ENCODE data around the gene RMI2. TPM values are rescaled to one million over a fixed set of nuclear protein-coding genes. Genes with fewer than 3 reads are reported as not detected.

RMI2 gene
- polyA plus RNA-seq, 2 donors = 9.1 to 11.3 TPM

DNA sequence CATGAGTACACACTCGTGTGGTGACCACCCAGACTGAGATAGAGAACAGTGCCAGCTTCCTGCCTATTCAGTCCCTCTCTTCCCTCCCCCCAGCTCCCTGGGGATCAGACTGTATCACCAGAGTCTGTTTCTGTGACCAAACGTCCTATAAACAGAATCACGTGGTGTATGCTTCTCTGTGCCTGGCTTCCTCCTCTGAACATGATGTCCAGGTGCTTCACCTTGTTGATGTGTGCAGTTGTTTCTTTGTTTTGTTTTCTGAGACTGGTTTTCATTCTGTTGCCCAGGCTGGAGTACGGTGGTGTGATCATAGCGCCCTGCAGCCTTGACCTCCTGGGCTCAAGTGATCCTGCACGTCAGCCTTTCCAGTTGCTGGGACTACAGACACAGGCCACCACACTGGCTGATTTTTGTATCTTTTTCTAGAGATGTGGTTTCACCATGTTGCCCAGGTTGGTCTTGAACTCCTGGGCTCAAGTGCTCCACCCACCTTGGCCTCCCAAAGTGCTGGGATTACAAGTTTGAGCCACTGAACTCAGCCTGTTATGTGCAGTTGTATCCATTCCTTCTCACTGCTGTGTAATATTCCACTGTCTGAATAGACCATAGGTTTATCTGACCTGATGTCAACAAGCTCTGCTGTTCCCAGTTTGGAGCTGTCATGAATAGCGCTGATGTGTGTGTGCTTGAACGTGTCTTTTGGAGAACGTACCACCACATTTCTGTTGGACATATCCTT lies 35.2 kb upstream of the RMI2 start:
- Histone ChIP-seq H3K27me3 (ENCODE audit: control insufficient read depth in 1 of 2, insufficient read depth in 2 of 2, low read length in 2 of 2) (no peaks in the 10 kb centered on the region), H3K4me3 (ENCODE audit: low read depth in 1 of 2, low read length in 2 of 2) (no peak overlapping the region), H3K36me3 (ENCODE audit: control insufficient read depth in 2 of 2, insufficient read depth in 2 of 2, low read length in 1 of 2) (no peaks in the 10 kb centered on the region), H3K27ac (ENCODE audit: low read depth in 2 of 2, low read length in 1 of 2) (no peak overlapping the region), H3K9me3 (ENCODE audit: control insufficient read depth in 2 of 2, insufficient read depth in 1 of 2, low read depth in 1 of 2, low read length in 1 of 2) (no peaks in the 10 kb centered on the region), H3K4me1 (ENCODE audit: control insufficient read depth in 2 of 2, insufficient read depth in 2 of 2, low read length in 1 of 2) (peaks cover 0 to 5% of the 10 kb centered on the region in 2 donors)
- 70 to 73% methylated on average over 9 of the region's 9 CpGs for WGBS, 2 donors

DNA sequence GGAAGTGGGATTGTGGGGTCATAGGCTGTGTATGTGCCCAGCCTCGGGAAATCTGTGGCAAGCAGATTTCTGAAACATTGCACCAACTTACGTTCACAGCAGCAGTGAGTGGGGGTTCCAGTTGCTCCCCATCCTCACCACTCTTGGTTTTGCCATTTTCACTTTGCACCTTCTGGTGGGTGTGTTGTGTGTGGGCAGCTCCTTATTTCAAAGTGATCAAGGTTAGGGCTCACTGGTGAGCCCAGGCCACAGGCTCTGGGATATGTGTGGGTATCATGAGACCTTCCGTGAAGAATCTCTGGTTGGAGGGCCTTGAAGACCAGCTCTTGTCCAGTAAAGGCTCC lies 34.7 kb upstream of the RMI2 start:
- Histone ChIP-seq H3K4me1 (ENCODE audit: control insufficient read depth in 2 of 2, insufficient read depth in 2 of 2, low read length in 1 of 2) (peaks cover 0 to 5% of the 10 kb centered on the region in 2 donors), H3K27me3 (ENCODE audit: control insufficient read depth in 1 of 2, insufficient read depth in 2 of 2, low read length in 2 of 2) (no peaks in the 10 kb centered on the region), H3K9me3 (ENCODE audit: control insufficient read depth in 2 of 2, insufficient read depth in 1 of 2, low read depth in 1 of 2, low read length in 1 of 2) (no peaks in the 10 kb centered on the region), H3K4me3 (ENCODE audit: low read depth in 1 of 2, low read length in 2 of 2) (no peak overlapping the region), H3K27ac (ENCODE audit: low read depth in 2 of 2, low read length in 1 of 2) (no peak overlapping the region), H3K36me3 (ENCODE audit: control insufficient read depth in 2 of 2, insufficient read depth in 2 of 2, low read length in 1 of 2) (no peaks in the 10 kb centered on the region)
- WGBS, 2 donors = 83 to 94% methylated on average over 3 of the region's 3 CpGs

DNA sequence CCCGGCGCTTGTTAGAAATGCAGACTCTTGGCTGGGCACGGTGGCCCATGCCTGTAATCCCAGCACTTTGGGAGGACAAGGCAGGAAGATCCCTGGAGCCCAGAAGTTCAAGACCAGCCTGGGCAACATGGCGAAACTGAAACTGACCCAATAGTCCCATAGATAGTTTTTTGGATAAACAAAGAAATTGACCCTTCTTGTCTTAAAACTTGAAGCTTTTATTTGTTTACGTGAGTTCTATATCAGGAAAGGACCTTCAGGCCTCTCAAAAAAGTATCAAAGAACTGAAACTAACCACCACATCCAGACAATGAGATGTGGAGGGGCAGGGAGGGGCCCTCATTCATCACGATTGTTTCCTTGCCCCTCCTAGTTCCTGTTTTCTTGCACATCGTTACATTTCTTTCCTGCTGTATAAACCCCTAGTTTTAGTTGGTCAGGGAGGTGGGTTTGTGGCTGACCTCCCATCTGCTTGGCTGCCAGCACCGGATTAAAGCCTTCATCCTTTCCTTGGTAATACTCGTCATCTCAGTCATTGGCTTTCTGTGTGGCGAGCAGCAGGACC lies 34.2 kb upstream of the RMI2 start:
- 70 to 76% methylated on average over 10 of the region's 10 CpGs for WGBS, 2 donors
- peaks cover 0 to 5% of the 10 kb centered on the region in 2 donors for H3K4me1 ChIP-seq (ENCODE audit: control insufficient read depth in 2 of 2, insufficient read depth in 2 of 2, low read length in 1 of 2)
- H3K9me3 ChIP-seq (ENCODE audit: control insufficient read depth in 2 of 2, insufficient read depth in 1 of 2, low read depth in 1 of 2, low read length in 1 of 2) = no peaks in the 10 kb centered on the region
- no peaks in the 10 kb centered on the region for H3K36me3 ChIP-seq (ENCODE audit: control insufficient read depth in 2 of 2, insufficient read depth in 2 of 2, low read length in 1 of 2)
- no peak overlapping the region for H3K4me3 ChIP-seq (ENCODE audit: low read depth in 1 of 2, low read length in 2 of 2)
- H3K27ac ChIP-seq (ENCODE audit: low read depth in 2 of 2, low read length in 1 of 2) = no peak overlapping the region
- H3K27me3 ChIP-seq (ENCODE audit: control insufficient read depth in 1 of 2, insufficient read depth in 2 of 2, low read length in 2 of 2) = no peaks in the 10 kb centered on the region

DNA sequence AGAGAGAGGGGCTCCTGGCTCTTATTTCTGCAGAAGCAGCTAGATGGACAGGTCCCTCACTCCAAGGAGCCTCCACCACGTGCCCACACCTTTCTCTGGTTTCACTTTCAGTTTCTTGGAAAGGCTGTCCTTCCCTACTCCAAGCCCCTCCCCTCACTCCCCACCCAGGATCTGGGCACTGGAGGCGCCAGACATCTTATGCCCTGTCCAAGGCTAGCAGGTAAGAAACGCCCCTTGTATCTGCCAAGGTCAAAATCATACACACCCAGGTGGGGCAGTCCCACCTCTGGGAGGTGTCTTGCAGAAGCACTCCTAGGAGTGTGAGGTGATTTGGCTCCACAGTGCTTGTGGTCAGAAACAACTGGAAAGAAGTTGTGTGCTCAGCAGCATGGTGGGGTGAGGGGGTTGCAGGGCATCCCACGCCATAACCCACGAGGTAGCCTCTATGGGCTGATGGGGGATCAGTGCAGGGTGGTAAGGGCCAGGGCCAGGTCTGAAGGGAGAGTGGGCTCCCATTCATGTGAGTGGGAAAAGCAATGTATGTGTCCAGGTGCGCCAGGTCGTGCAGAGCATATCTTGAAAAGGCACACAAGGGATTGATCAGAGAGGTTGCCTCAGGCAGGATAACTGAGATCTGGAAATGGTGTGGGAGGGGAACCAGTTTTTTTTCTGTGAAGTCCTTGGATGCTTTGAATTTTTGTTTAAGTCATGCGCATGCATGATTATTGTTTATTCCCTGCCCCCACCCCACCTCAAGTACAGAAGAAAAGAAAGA lies 32.4 kb upstream of the RMI2 start:
- H3K9me3 ChIP-seq (ENCODE audit: control insufficient read depth in 2 of 2, insufficient read depth in 1 of 2, low read depth in 1 of 2, low read length in 1 of 2) = no peaks in the 10 kb centered on the region
- peaks cover 0 to 5% of the 10 kb centered on the region in 2 donors for H3K4me1 ChIP-seq (ENCODE audit: control insufficient read depth in 2 of 2, insufficient read depth in 2 of 2, low read length in 1 of 2)
- no peak overlapping the region for H3K27ac ChIP-seq (ENCODE audit: low read depth in 2 of 2, low read length in 1 of 2)
- no peaks in the 10 kb centered on the region for H3K36me3 ChIP-seq (ENCODE audit: control insufficient read depth in 2 of 2, insufficient read depth in 2 of 2, low read length in 1 of 2)
- H3K27me3 ChIP-seq (ENCODE audit: control insufficient read depth in 1 of 2, insufficient read depth in 2 of 2, low read length in 2 of 2) = no peaks in the 10 kb centered on the region
- no peak overlapping the region for H3K4me3 ChIP-seq (ENCODE audit: low read depth in 1 of 2, low read length in 2 of 2)
- WGBS, 2 donors = 51 to 54% methylated on average over 8 of the region's 8 CpGs

DNA sequence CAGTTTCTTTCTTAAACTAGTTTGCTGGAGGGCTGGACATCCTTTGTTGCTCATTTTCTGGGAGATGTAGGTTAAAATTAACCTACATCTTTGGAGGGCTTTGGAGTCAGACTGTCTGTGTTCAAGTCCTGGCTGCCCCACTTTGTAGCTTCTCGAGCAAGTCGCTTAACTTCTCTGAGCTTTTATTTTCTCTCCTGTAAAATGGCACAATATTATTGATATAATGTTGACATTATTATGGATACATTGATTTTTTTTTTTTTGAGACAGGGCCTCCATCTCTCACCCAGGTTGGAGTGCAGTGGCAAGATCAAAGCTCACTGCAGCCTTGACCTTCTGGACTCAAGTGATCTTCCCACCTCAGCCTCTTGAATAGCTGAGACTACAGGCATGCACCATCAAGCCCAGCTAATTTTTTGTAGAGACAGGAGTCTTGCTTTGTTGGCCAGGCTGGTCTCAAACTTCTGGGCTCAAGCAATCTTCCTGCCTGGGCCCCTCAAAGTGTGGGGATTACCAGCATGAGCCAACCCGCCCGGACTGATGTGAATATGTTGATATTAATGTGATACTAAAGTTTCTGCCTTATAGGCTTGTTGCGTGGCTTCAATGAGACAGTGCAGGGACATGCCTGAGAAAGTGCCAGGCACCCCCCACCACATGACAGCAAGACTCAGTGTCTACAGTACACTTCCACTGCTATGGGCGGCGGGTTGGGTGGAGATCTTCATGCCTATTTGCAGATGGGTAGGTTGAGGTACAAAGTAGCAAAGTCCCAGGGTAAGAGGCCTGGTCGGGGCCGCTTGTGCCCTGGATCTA lies 31.6 kb upstream of the RMI2 start:
- Histone ChIP-seq H3K36me3 (ENCODE audit: control insufficient read depth in 2 of 2, insufficient read depth in 2 of 2, low read length in 1 of 2) (no peaks in the 10 kb centered on the region), H3K9me3 (ENCODE audit: control insufficient read depth in 2 of 2, insufficient read depth in 1 of 2, low read depth in 1 of 2, low read length in 1 of 2) (no peaks in the 10 kb centered on the region), H3K4me3 (ENCODE audit: low read depth in 1 of 2, low read length in 2 of 2) (no peak overlapping the region), H3K27ac (ENCODE audit: low read depth in 2 of 2, low read length in 1 of 2) (no peak overlapping the region), H3K4me1 (ENCODE audit: control insufficient read depth in 2 of 2, insufficient read depth in 2 of 2, low read length in 1 of 2) (peaks cover 0 to 5% of the 10 kb centered on the region in 2 donors), H3K27me3 (ENCODE audit: control insufficient read depth in 1 of 2, insufficient read depth in 2 of 2, low read length in 2 of 2) (no peaks in the 10 kb centered on the region)
- WGBS, 2 donors = 84 to 87% methylated on average over 9 of the region's 9 CpGs

DNA sequence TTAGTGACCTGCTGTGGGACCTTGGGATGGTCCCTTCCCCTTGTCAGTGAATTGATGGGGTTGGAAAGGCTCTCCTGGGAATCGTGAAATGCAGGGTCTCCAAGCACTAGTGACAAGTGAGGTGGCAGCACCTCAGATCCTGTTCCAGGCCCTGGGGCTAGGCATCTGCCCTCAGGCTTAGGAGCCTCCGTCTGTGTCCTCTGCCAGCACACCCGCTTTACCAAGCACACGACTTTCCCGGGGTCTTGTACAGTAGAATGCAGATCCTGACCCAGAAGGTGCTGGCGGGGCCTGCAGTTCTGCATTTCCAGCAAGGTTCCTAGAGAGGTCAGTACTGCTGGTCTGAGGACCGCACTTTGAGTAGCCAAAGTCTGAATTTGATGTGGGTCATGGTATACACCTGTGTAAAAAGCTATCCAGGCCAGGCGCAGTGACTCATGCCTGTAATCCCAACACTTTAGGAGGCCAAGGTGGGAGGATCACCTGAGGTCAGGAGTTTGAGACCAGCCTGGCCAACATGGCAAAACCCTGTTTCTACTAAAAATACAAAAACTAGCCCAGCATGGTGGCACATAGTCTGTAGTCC lies 30.9 kb upstream of the RMI2 start:
- Histone ChIP-seq H3K27me3 (ENCODE audit: control insufficient read depth in 1 of 2, insufficient read depth in 2 of 2, low read length in 2 of 2) (no peaks in the 10 kb centered on the region), H3K36me3 (ENCODE audit: control insufficient read depth in 2 of 2, insufficient read depth in 2 of 2, low read length in 1 of 2) (no peaks in the 10 kb centered on the region), H3K4me3 (ENCODE audit: low read depth in 1 of 2, low read length in 2 of 2) (no peak overlapping the region), H3K9me3 (ENCODE audit: control insufficient read depth in 2 of 2, insufficient read depth in 1 of 2, low read depth in 1 of 2, low read length in 1 of 2) (no peaks in the 10 kb centered on the region), H3K4me1 (ENCODE audit: control insufficient read depth in 2 of 2, insufficient read depth in 2 of 2, low read length in 1 of 2) (peaks cover 0 to 5% of the 10 kb centered on the region in 2 donors), H3K27ac (ENCODE audit: low read depth in 2 of 2, low read length in 1 of 2) (no peak overlapping the region)
- WGBS, 2 donors = 82 to 86% methylated on average over 8 of the region's 8 CpGs

DNA sequence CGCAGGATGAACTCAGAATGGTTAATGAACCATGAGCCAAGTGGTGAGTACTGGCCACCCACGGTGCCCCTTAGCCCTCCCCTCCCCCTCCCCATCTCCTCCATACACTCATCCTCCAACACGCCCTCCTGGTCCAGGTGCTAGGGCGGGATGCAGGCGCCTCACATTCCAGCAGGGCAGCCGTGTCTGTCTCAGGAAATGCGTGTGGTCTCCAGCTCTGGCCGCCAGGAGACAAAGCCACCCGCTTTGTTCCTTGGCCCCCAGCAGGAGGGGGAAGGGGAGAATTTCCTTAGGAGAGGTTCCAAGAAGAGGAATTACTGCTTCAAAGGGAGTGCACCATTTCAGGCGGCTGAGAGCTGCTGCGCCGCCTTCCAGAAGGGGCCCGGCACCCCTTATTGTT lies 29.7 kb upstream of the RMI2 start:
- no peaks in the 10 kb centered on the region for H3K27me3 ChIP-seq (ENCODE audit: control insufficient read depth in 1 of 2, insufficient read depth in 2 of 2, low read length in 2 of 2)
- H3K36me3 ChIP-seq (ENCODE audit: control insufficient read depth in 2 of 2, insufficient read depth in 2 of 2, low read length in 1 of 2) = no peaks in the 10 kb centered on the region
- H3K4me1 ChIP-seq (ENCODE audit: control insufficient read depth in 2 of 2, insufficient read depth in 2 of 2, low read length in 1 of 2) = peaks cover 0 to 5% of the 10 kb centered on the region in 2 donors
- no peaks in the 10 kb centered on the region for H3K9me3 ChIP-seq (ENCODE audit: control insufficient read depth in 2 of 2, insufficient read depth in 1 of 2, low read depth in 1 of 2, low read length in 1 of 2)
- H3K27ac ChIP-seq (ENCODE audit: low read depth in 2 of 2, low read length in 1 of 2) = no peak overlapping the region
- WGBS, 2 donors = 54 to 61% methylated on average over 13 of the region's 13 CpGs
- H3K4me3 ChIP-seq (ENCODE audit: low read depth in 1 of 2, low read length in 2 of 2) = no peak overlapping the region

DNA sequence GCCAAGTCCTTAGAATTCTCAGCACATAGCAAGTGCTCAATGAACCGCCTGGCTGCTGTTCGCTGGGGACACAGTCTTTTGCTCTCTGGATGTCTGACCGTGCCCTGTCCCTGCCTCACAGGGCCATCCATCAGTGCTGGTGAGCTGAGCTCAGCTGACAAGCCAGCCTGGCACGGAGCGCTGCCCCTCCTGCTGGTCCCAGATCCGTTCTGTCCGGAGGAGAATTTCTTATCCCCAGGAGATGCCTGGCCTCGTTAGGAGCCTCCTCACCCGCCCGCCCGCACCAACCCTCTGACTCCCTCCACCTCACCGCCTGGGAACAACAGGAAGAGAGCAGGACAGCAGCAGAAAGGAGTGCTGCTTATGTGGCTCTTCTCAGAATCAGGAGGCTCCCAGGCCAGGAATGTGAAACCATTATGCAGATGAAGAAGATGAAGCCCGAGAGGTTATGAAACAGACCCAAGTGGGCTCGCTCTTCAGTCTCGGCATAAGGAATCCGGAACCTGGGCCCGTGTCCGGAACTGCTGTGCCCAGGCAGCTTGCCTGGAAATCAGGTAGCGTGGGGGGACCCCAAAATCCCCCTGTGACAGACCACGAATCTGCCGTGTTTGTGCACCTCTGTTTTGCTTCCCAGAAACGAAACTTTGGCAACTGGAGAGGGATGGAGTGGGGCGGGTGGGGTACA lies 28.8 kb upstream of the RMI2 start:
- Histone ChIP-seq H3K9me3 (ENCODE audit: control insufficient read depth in 2 of 2, insufficient read depth in 1 of 2, low read depth in 1 of 2, low read length in 1 of 2) (no peaks in the 10 kb centered on the region), H3K27me3 (ENCODE audit: control insufficient read depth in 1 of 2, insufficient read depth in 2 of 2, low read length in 2 of 2) (no peaks in the 10 kb centered on the region), H3K4me1 (ENCODE audit: control insufficient read depth in 2 of 2, insufficient read depth in 2 of 2, low read length in 1 of 2) (peaks cover 0 to 5% of the 10 kb centered on the region in 2 donors), H3K27ac (ENCODE audit: low read depth in 2 of 2, low read length in 1 of 2) (no peak overlapping the region), H3K36me3 (ENCODE audit: control insufficient read depth in 2 of 2, insufficient read depth in 2 of 2, low read length in 1 of 2) (no peaks in the 10 kb centered on the region), H3K4me3 (ENCODE audit: low read depth in 1 of 2, low read length in 2 of 2) (no peak overlapping the region)
- 87 to 88% methylated on average over 23 of the region's 23 CpGs for WGBS, 2 donors

DNA sequence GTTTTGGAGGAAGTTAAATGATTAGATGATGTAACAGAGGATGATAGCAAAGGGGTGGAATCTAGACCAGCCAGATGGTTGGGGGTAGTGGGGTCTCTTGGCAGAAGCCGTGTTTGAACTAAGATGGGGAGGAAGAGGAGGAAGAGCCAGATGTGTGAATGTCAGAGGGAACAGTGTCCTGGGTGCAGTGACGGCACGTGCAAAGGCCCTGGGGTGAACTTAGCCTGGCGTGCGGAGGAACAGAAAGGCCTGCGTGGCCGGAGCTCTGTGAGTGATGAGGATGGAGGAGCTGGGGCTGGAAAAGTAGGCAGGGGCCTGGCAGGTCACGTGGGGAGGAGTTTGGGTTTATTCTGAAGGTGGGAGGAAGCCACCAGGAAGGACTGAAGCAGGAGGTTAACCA lies 26.4 kb upstream of the RMI2 start:
- 85 to 89% methylated on average over 8 of the region's 8 CpGs for WGBS, 2 donors

More for the DNA sequence above, 26.4 kb upstream of the RMI2 start:
- Histone ChIP-seq H3K27ac (ENCODE audit: low read depth in 2 of 2, low read length in 1 of 2) (no peak overlapping the region), H3K4me1 (ENCODE audit: control insufficient read depth in 2 of 2, insufficient read depth in 2 of 2, low read length in 1 of 2) (no peaks in the 10 kb centered on the region), H3K27me3 (ENCODE audit: control insufficient read depth in 1 of 2, insufficient read depth in 2 of 2, low read length in 2 of 2) (no peaks in the 10 kb centered on the region), H3K36me3 (ENCODE audit: control insufficient read depth in 2 of 2, insufficient read depth in 2 of 2, low read length in 1 of 2) (no peaks in the 10 kb centered on the region), H3K4me3 (ENCODE audit: low read depth in 1 of 2, low read length in 2 of 2) (no peak overlapping the region), H3K9me3 (ENCODE audit: control insufficient read depth in 2 of 2, insufficient read depth in 1 of 2, low read depth in 1 of 2, low read length in 1 of 2) (no peaks in the 10 kb centered on the region)

All from esophagus (tissue), 2 donors.